Measurements from ENCODE around the gene GIT2. TPM values are rescaled to one million over a fixed set of nuclear protein-coding genes. Genes with fewer than 3 reads are reported as not detected.

GIT2 gene
- total and polyA plus RNA-seq, 9 donors = 37.1 to 63.0 (median 45.9) TPM

DNA sequence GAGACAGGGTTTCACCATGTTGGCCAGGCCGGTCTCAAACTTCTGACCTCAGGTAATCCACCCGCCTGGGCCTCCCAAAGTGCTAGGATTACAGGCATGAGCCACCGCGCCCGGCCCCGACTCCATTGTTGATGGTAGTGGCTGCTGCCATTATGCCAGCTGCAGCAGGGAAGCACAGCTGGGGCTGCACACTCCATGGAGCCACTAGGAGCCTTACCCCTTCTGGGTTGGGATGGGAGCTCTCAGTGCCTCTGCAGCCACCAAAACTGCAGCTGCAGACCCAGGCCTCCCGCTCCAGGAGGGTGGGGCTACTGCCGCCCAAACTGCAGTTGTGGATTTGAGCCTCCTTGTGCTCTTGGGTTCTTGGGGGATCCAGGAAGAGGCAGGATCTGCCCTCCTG is 70.2 kb downstream of the GIT2 start:
- Histone ChIP-seq H3K4me3 (ENCODE audit: low read length) (no peak overlapping the region), H3K36me3 (ENCODE audit: control insufficient read depth, insufficient read depth, low read length) (peaks cover 46% of the 10 kb centered on the region), H3K27me3 (ENCODE audit: control insufficient read depth, insufficient read depth, low read length) (no peaks in the 10 kb centered on the region), H3K27ac (ENCODE audit: low read length) (peak overlapping the region; percentile 20), H3K4me1 (ENCODE audit: control insufficient read depth, insufficient read depth, low read length) (peaks cover 23% of the 10 kb centered on the region), H3K9me3 (replicated peaks; ENCODE audit: control insufficient read depth, low read depth, low read length) (no peaks in the 10 kb centered on the region)
- peak; percentile 22 for DNase-seq
- WGBS (ENCODE audit: insufficient coverage) = 70% methylated on average over 2 of the region's 8 CpGs

- H3K27me3 ChIP-seq (ENCODE audit: control insufficient read depth, insufficient read depth, low read length) = no peaks in the 10 kb centered on the region
- peak overlapping the region; percentile 43 for H3K27ac ChIP-seq (ENCODE audit: low read length)
- WGBS (ENCODE audit: insufficient coverage) = 56% methylated on average over 16 of the region's 20 CpGs
- no peak overlapping the region for H3K4me3 ChIP-seq (ENCODE audit: low read length)
- H3K36me3 ChIP-seq (ENCODE audit: control insufficient read depth, insufficient read depth, low read length) = peaks cover 44% of the 10 kb centered on the region
- DNase-seq = peak; percentile 41
- H3K4me1 ChIP-seq (ENCODE audit: control insufficient read depth, insufficient read depth, low read length) = peaks cover 25% of the 10 kb centered on the region
- H3K9me3 ChIP-seq (replicated peaks; ENCODE audit: control insufficient read depth, low read depth, low read length) = no peaks in the 10 kb centered on the region
Measured at GRCh38 chr12:109925185-109925840, 70.9 kb downstream of the GIT2 start.

DNA sequence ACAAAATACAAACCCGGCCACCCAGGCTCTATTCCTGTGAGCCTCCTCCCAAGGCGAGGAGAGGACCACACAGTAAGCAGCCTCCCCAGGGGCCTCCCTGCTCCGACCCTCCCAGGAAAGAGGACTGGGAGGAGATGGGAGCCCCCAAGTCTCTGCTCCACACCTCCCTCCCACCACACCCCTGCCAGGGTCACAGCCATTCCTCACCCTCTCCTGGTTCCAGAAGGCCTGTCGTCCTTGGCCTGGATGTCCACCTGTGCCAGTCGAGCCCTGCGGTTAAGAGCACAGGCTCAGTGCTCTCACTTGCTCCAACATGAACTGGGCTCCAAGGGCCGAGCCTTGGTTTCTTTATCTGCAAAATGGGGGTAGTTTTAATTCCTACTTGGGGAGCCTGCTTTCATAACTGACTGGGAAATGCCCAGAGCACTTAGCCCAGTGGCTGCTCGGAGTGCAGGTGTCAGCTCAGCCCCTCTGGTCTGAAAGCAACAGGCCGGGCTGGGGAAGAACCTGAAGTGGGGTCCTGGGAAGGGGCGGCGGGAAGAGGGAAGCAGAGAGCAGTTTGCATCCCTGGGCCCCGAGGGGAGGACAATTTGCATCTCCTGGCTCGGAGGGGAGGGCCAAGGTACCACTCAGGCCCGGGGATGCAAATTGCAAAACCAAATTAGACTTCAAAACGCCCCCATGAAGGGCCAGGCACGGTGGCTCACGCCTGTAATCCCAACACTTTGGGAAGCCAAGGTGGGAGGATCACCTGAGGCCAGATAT is 72.5 kb downstream of the GIT2 start:
- no peak for DNase-seq
- Histone ChIP-seq H3K4me3 (ENCODE audit: low read length) (no peak overlapping the region), H3K9me3 (replicated peaks; ENCODE audit: control insufficient read depth, low read depth, low read length) (no peaks in the 10 kb centered on the region), H3K36me3 (ENCODE audit: control insufficient read depth, insufficient read depth, low read length) (peaks cover 39% of the 10 kb centered on the region), H3K27ac (ENCODE audit: low read length) (no peak overlapping the region), H3K27me3 (ENCODE audit: control insufficient read depth, insufficient read depth, low read length) (no peaks in the 10 kb centered on the region), H3K4me1 (ENCODE audit: control insufficient read depth, insufficient read depth, low read length) (peaks cover 29% of the 10 kb centered on the region)
- 65% methylated on average over 15 of the region's 17 CpGs for WGBS (ENCODE audit: insufficient coverage)

DNA sequence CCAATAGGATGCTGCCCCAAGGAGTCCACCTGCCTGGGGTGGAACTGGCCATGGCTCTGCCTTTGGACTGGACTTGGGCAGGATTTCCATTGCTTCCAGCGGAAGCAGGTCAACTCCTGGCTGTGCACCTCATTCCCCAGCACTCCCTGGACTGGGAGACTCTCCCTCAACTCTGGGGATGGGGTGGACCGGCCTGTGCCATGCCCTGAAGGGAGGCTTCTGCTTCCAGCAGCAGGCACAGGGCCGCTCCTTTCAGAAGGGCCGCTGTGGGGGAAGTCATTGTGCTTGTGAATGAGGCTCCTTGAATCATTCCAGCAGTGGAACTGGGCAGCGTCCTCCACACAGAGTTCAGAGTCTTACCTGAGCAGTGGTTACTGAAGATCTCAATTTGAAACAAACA is 73.1 kb downstream of the GIT2 start:
- H3K36me3 ChIP-seq (ENCODE audit: control insufficient read depth, insufficient read depth, low read length) = peaks cover 39% of the 10 kb centered on the region
- WGBS (ENCODE audit: insufficient coverage) = 60% methylated on average over 1 of the region's 5 CpGs
- peaks cover 29% of the 10 kb centered on the region for H3K4me1 ChIP-seq (ENCODE audit: control insufficient read depth, insufficient read depth, low read length)
- H3K9me3 ChIP-seq (replicated peaks; ENCODE audit: control insufficient read depth, low read depth, low read length) = no peaks in the 10 kb centered on the region
- H3K27me3 ChIP-seq (ENCODE audit: control insufficient read depth, insufficient read depth, low read length) = no peaks in the 10 kb centered on the region
- no peak overlapping the region for H3K4me3 ChIP-seq (ENCODE audit: low read length)
- no peak for DNase-seq
- no peak overlapping the region for H3K27ac ChIP-seq (ENCODE audit: low read length)

- 100% methylated on average over 1 of the region's 4 CpGs for WGBS (ENCODE audit: insufficient coverage)
- peaks cover 38% of the 10 kb centered on the region for H3K36me3 ChIP-seq (ENCODE audit: control insufficient read depth, insufficient read depth, low read length)
Measured at GRCh38 chr12:109921982-109922381, 74.2 kb downstream of the GIT2 start.

GRCh38 chr12:109920261-109920780 is 75.8 kb downstream of the GIT2 start:
- Histone ChIP-seq H3K4me1 (ENCODE audit: control insufficient read depth, insufficient read depth, low read length) (peaks cover 12% of the 10 kb centered on the region), H3K4me3 (ENCODE audit: low read length) (no peak overlapping the region), H3K9me3 (replicated peaks; ENCODE audit: control insufficient read depth, low read depth, low read length) (no peaks in the 10 kb centered on the region), H3K36me3 (ENCODE audit: control insufficient read depth, insufficient read depth, low read length) (peaks cover 45% of the 10 kb centered on the region), H3K27me3 (ENCODE audit: control insufficient read depth, insufficient read depth, low read length) (no peaks in the 10 kb centered on the region), H3K27ac (ENCODE audit: low read length) (no peak overlapping the region)
- WGBS (ENCODE audit: insufficient coverage) = 60% methylated on average over 10 of the region's 11 CpGs
- DNase-seq = peak; percentile 69

More at GRCh38 chr12:109921982-109922381, 74.2 kb downstream of the GIT2 start:
- H3K4me3 ChIP-seq (ENCODE audit: low read length) = no peak overlapping the region
- peaks cover 28% of the 10 kb centered on the region for H3K4me1 ChIP-seq (ENCODE audit: control insufficient read depth, insufficient read depth, low read length)
- no peak for DNase-seq
- H3K9me3 ChIP-seq (replicated peaks; ENCODE audit: control insufficient read depth, low read depth, low read length) = no peaks in the 10 kb centered on the region
- H3K27me3 ChIP-seq (ENCODE audit: control insufficient read depth, insufficient read depth, low read length) = no peaks in the 10 kb centered on the region
- H3K27ac ChIP-seq (ENCODE audit: low read length) = no peak overlapping the region

GRCh38 chr12:109919456-109919855 is 76.7 kb downstream of the GIT2 start:
- 64% methylated on average over 5 of the region's 10 CpGs for WGBS (ENCODE audit: insufficient coverage)
- Histone ChIP-seq H3K4me1 (ENCODE audit: control insufficient read depth, insufficient read depth, low read length) (peaks cover 5% of the 10 kb centered on the region), H3K9me3 (replicated peaks; ENCODE audit: control insufficient read depth, low read depth, low read length) (no peaks in the 10 kb centered on the region), H3K4me3 (ENCODE audit: low read length) (no peak overlapping the region), H3K27me3 (ENCODE audit: control insufficient read depth, insufficient read depth, low read length) (no peaks in the 10 kb centered on the region), H3K36me3 (ENCODE audit: control insufficient read depth, insufficient read depth, low read length) (peaks cover 54% of the 10 kb centered on the region), H3K27ac (ENCODE audit: low read length) (no peak overlapping the region)
- DNase-seq = peak; percentile 74

DNA sequence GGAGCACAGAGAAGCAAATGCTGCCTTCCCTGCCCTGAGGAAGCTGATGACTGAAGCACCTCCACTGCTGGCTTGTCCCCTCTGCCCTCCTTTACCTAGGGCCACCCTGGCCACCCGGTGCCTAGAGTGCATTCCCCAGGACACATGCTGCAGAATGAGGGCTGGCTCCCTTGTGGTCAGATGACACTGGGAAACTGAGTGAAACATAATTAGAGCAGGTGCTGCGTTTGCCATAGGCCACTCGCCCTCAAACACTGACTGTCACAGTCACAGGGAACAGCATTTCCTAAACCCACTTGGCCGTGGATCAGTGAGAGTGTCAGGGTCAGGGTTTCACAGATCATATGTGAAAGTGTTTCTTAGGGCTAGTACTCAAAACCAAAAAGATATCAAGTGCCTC is 80.1 kb downstream of the GIT2 start:
- Histone ChIP-seq H3K4me3 (ENCODE audit: low read length) (no peak overlapping the region), H3K27me3 (ENCODE audit: control insufficient read depth, insufficient read depth, low read length) (no peaks in the 10 kb centered on the region), H3K27ac (ENCODE audit: low read length) (no peak overlapping the region), H3K9me3 (replicated peaks; ENCODE audit: control insufficient read depth, low read depth, low read length) (no peaks in the 10 kb centered on the region), H3K4me1 (ENCODE audit: control insufficient read depth, insufficient read depth, low read length) (peaks cover 25% of the 10 kb centered on the region), H3K36me3 (ENCODE audit: control insufficient read depth, insufficient read depth, low read length) (peaks cover 76% of the 10 kb centered on the region)
- no peak for DNase-seq
- 20% methylated on average over 1 of the region's 4 CpGs for WGBS (ENCODE audit: insufficient coverage)

DNA sequence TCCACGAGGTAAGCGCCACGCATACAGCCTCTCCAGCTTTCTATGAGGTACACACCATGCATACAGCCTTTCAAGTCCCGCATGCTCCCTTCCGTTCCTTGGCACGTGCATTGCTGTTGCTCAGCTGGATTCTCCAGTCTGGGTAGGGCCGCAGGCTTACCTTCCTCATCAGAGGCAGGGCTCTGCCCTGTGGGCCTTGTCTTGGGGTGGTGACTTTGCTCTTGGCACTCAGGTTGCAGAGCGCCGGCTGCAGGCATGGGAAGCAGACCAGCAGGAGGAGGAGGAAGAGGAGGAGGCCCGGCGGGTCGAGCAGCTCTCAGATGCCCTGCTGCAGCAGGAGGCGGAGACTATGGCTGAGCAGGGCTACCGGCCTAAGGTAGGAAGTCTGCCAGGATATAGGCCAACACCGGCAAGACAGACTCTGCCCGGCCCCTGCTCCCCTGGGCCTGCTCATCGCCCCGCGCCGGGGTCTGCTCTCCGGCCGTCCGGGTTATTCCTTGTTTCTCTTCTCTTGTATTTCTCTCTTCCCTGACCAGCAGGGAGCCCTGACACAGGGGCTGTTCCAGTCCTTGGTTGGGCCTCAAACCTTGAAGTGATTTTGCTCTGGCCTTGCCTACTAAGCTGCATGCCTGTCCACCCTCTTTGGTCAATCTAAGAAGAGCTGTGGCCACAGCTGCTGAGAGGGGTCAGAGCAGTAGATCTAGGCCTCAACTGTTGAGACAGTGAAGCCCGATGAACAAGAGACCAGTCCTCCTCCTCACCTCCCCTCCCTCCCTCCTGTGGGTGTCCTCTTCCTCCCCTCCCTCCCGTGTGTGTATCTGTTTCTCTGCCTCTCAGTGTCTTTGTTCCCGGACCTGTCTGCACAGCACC is 80.8 kb downstream of the GIT2 start:
- WGBS (ENCODE audit: insufficient coverage) = 82% methylated on average over 25 of the region's 26 CpGs
- peaks cover 23% of the 10 kb centered on the region for H3K4me1 ChIP-seq (ENCODE audit: control insufficient read depth, insufficient read depth, low read length)
- H3K36me3 ChIP-seq (ENCODE audit: control insufficient read depth, insufficient read depth, low read length) = peaks cover 78% of the 10 kb centered on the region
- no peak overlapping the region for H3K4me3 ChIP-seq (ENCODE audit: low read length)
- no peaks in the 10 kb centered on the region for H3K27me3 ChIP-seq (ENCODE audit: control insufficient read depth, insufficient read depth, low read length)
- DNase-seq = no peak
- no peak overlapping the region for H3K27ac ChIP-seq (ENCODE audit: low read length)
- no peaks in the 10 kb centered on the region for H3K9me3 ChIP-seq (replicated peaks; ENCODE audit: control insufficient read depth, low read depth, low read length)

- no peak for DNase-seq
- Histone ChIP-seq H3K4me3 (ENCODE audit: low read length) (no peak overlapping the region), H3K36me3 (ENCODE audit: control insufficient read depth, insufficient read depth, low read length) (peaks cover 80% of the 10 kb centered on the region), H3K4me1 (ENCODE audit: control insufficient read depth, insufficient read depth, low read length) (peaks cover 19% of the 10 kb centered on the region), H3K27me3 (ENCODE audit: control insufficient read depth, insufficient read depth, low read length) (no peaks in the 10 kb centered on the region), H3K27ac (ENCODE audit: low read length) (peak overlapping the region; percentile 7), H3K9me3 (replicated peaks; ENCODE audit: control insufficient read depth, low read depth, low read length) (no peaks in the 10 kb centered on the region)
- 76% methylated on average over 14 of the region's 16 CpGs for WGBS (ENCODE audit: insufficient coverage)
Measured at GRCh38 chr12:109914461-109914860, 81.7 kb downstream of the GIT2 start.
